ENCODE measurements around the gene LRP6.
"Not testable (repeated sequence)": the region's sequence is repeated elsewhere in the genome, so short reads cannot be mapped to it uniquely, and the experiment has no call there.

The LRP6 gene

GRCh38 chr12:12266389-12266872 is 413 bp downstream of the LRP6 start:
- Histone ChIP-seq H3K9ac (ENCODE audit: low read depth in 1 of 2, low read length in 2 of 2) (peak overlapping the region; percentile 68 to 74), H3K36me3 (ENCODE audit: control insufficient read depth in 1 of 2, insufficient read depth in 2 of 2, low read length in 2 of 2) (no peaks in the 10 kb centered on the region), H3K27ac (ENCODE audit: low read depth, low read length) (peak overlapping the region; percentile 98), H3K9me3 (ENCODE audit: control insufficient read depth in 1 of 2, low read length in 2 of 2) (no peaks in the 10 kb centered on the region), H3K27me3 (ENCODE audit: control insufficient read depth in 1 of 2, insufficient read depth in 2 of 2, low read length in 2 of 2) (no peaks in the 10 kb centered on the region), H3K4me1 (ENCODE audit: control insufficient read depth in 1 of 2, insufficient read depth in 2 of 2, low read length in 2 of 2) (peaks cover 9 to 22% of the 10 kb centered on the region in 2 donors), H3K4me3 (ENCODE audit: low read depth in 1 of 2, low read length in 2 of 2) (peak overlapping the region; percentile 81 to 94)

GRCh38 chr12:12265571-12266388 is 1.1 kb downstream of the LRP6 start:
- Histone ChIP-seq H3K36me3 (ENCODE audit: control insufficient read depth in 1 of 2, insufficient read depth in 2 of 2, low read length in 2 of 2) (no peaks in the 10 kb centered on the region), H3K9me3 (ENCODE audit: control insufficient read depth in 1 of 2, low read length in 2 of 2) (no peaks in the 10 kb centered on the region), H3K4me3 (ENCODE audit: low read depth in 1 of 2, low read length in 2 of 2) (peak overlapping the region; percentile 81 to 94), H3K27ac (ENCODE audit: low read depth, low read length) (no peak overlapping the region), H3K9ac (ENCODE audit: low read depth in 1 of 2, low read length in 2 of 2) (peak overlapping the region; percentile 68 to 74), H3K27me3 (ENCODE audit: control insufficient read depth in 1 of 2, insufficient read depth in 2 of 2, low read length in 2 of 2) (no peaks in the 10 kb centered on the region), H3K4me1 (ENCODE audit: control insufficient read depth in 1 of 2, insufficient read depth in 2 of 2, low read length in 2 of 2) (peaks cover 9 to 22% of the 10 kb centered on the region in 2 donors)

- H3K4me3 ChIP-seq (ENCODE audit: low read depth in 1 of 2, low read length in 2 of 2): peak overlapping the region; percentile 81 to 94
- no peaks in the 10 kb centered on the region for H3K36me3 ChIP-seq (ENCODE audit: control insufficient read depth in 1 of 2, insufficient read depth in 2 of 2, low read length in 2 of 2)
- no peaks in the 10 kb centered on the region for H3K27me3 ChIP-seq (ENCODE audit: control insufficient read depth in 1 of 2, insufficient read depth in 2 of 2, low read length in 2 of 2)
- peaks cover 9 to 22% of the 10 kb centered on the region in 2 donors for H3K4me1 ChIP-seq (ENCODE audit: control insufficient read depth in 1 of 2, insufficient read depth in 2 of 2, low read length in 2 of 2)
- peak overlapping the region in 1 of 2 donors; percentile 68 for H3K9ac ChIP-seq (ENCODE audit: low read depth in 1 of 2, low read length in 2 of 2)
- no peaks in the 10 kb centered on the region for H3K9me3 ChIP-seq (ENCODE audit: control insufficient read depth in 1 of 2, low read length in 2 of 2)
- no peak overlapping the region for H3K27ac ChIP-seq (ENCODE audit: low read depth, low read length)
Measured at GRCh38 chr12:12265035-12265434, 1.8 kb downstream of the LRP6 start.

GRCh38 chr12:12263909-12264308 is 2.9 kb downstream of the LRP6 start:
- Histone ChIP-seq H3K4me3 (ENCODE audit: low read depth in 1 of 2, low read length in 2 of 2) (no peak overlapping the region), H3K27ac (ENCODE audit: low read depth, low read length) (no peak overlapping the region), H3K36me3 (ENCODE audit: control insufficient read depth in 1 of 2, insufficient read depth in 2 of 2, low read length in 2 of 2) (no peaks in the 10 kb centered on the region), H3K27me3 (ENCODE audit: control insufficient read depth in 1 of 2, insufficient read depth in 2 of 2, low read length in 2 of 2) (no peaks in the 10 kb centered on the region), H3K9me3 (ENCODE audit: control insufficient read depth in 1 of 2, low read length in 2 of 2) (no peaks in the 10 kb centered on the region), H3K9ac (ENCODE audit: low read depth in 1 of 2, low read length in 2 of 2) (no peak overlapping the region), H3K4me1 (ENCODE audit: control insufficient read depth in 1 of 2, insufficient read depth in 2 of 2, low read length in 2 of 2) (peaks cover 9 to 22% of the 10 kb centered on the region in 2 donors)

GRCh38 chr12:12256291-12256757 is 10.5 kb downstream of the LRP6 start:
- not testable (repeated sequence) for H3K27ac ChIP-seq (ENCODE audit: low read depth, low read length); H3K27me3 ChIP-seq (ENCODE audit: control insufficient read depth in 1 of 2, insufficient read depth in 2 of 2, low read length in 2 of 2); H3K4me1 ChIP-seq (ENCODE audit: control insufficient read depth in 1 of 2, insufficient read depth in 2 of 2, low read length in 2 of 2); H3K36me3 ChIP-seq (ENCODE audit: control insufficient read depth in 1 of 2, insufficient read depth in 2 of 2, low read length in 2 of 2); H3K4me3 ChIP-seq (ENCODE audit: low read depth in 1 of 2, low read length in 2 of 2); H3K9me3 ChIP-seq (ENCODE audit: control insufficient read depth in 1 of 2, low read length in 2 of 2); H3K9ac ChIP-seq (ENCODE audit: low read depth in 1 of 2, low read length in 2 of 2)

GRCh38 chr12:12254553-12254952 is 12.3 kb downstream of the LRP6 start:
- Histone ChIP-seq H3K27me3 (ENCODE audit: control insufficient read depth in 1 of 2, insufficient read depth in 2 of 2, low read length in 2 of 2) (no peaks in the 10 kb centered on the region), H3K4me1 (ENCODE audit: control insufficient read depth in 1 of 2, insufficient read depth in 2 of 2, low read length in 2 of 2) (no peaks in the 10 kb centered on the region), H3K36me3 (ENCODE audit: control insufficient read depth in 1 of 2, insufficient read depth in 2 of 2, low read length in 2 of 2) (no peaks in the 10 kb centered on the region), H3K9ac (ENCODE audit: low read depth in 1 of 2, low read length in 2 of 2) (no peak overlapping the region), H3K4me3 (ENCODE audit: low read depth in 1 of 2, low read length in 2 of 2) (no peak overlapping the region), H3K27ac (ENCODE audit: low read depth, low read length) (no peak overlapping the region), H3K9me3 (ENCODE audit: control insufficient read depth in 1 of 2, low read length in 2 of 2) (no peaks in the 10 kb centered on the region)

- no peaks in the 10 kb centered on the region for H3K9me3 ChIP-seq (ENCODE audit: control insufficient read depth in 1 of 2, low read length in 2 of 2)
- no peak overlapping the region for H3K27ac ChIP-seq (ENCODE audit: low read depth, low read length)
- no peak overlapping the region for H3K4me3 ChIP-seq (ENCODE audit: low read depth in 1 of 2, low read length in 2 of 2)
- H3K27me3 ChIP-seq (ENCODE audit: control insufficient read depth in 1 of 2, insufficient read depth in 2 of 2, low read length in 2 of 2): no peaks in the 10 kb centered on the region
- H3K36me3 ChIP-seq (ENCODE audit: control insufficient read depth in 1 of 2, insufficient read depth in 2 of 2, low read length in 2 of 2): no peaks in the 10 kb centered on the region
- H3K9ac ChIP-seq (ENCODE audit: low read depth in 1 of 2, low read length in 2 of 2): no peak overlapping the region
- no peaks in the 10 kb centered on the region for H3K4me1 ChIP-seq (ENCODE audit: control insufficient read depth in 1 of 2, insufficient read depth in 2 of 2, low read length in 2 of 2)
Measured at GRCh38 chr12:12249216-12250050, 17.4 kb downstream of the LRP6 start.

GRCh38 chr12:12247584-12247983 is 19.3 kb downstream of the LRP6 start:
- H3K27ac ChIP-seq (ENCODE audit: low read depth, low read length): no peak overlapping the region
- no peaks in the 10 kb centered on the region for H3K27me3 ChIP-seq (ENCODE audit: control insufficient read depth in 1 of 2, insufficient read depth in 2 of 2, low read length in 2 of 2)
- no peak overlapping the region for H3K4me3 ChIP-seq (ENCODE audit: low read depth in 1 of 2, low read length in 2 of 2)
- no peaks in the 10 kb centered on the region for H3K9me3 ChIP-seq (ENCODE audit: control insufficient read depth in 1 of 2, low read length in 2 of 2)
- H3K4me1 ChIP-seq (ENCODE audit: control insufficient read depth in 1 of 2, insufficient read depth in 2 of 2, low read length in 2 of 2): no peaks in the 10 kb centered on the region
- no peak overlapping the region for H3K9ac ChIP-seq (ENCODE audit: low read depth in 1 of 2, low read length in 2 of 2)
- H3K36me3 ChIP-seq (ENCODE audit: control insufficient read depth in 1 of 2, insufficient read depth in 2 of 2, low read length in 2 of 2): peaks cover 0 to 2% of the 10 kb centered on the region in 2 donors

- no peak overlapping the region for H3K4me3 ChIP-seq (ENCODE audit: low read depth in 1 of 2, low read length in 2 of 2)
- no peaks in the 10 kb centered on the region for H3K4me1 ChIP-seq (ENCODE audit: control insufficient read depth in 1 of 2, insufficient read depth in 2 of 2, low read length in 2 of 2)
- H3K36me3 ChIP-seq (ENCODE audit: control insufficient read depth in 1 of 2, insufficient read depth in 2 of 2, low read length in 2 of 2): peaks cover 0 to 2% of the 10 kb centered on the region in 2 donors
- H3K27me3 ChIP-seq (ENCODE audit: control insufficient read depth in 1 of 2, insufficient read depth in 2 of 2, low read length in 2 of 2): no peaks in the 10 kb centered on the region
- no peaks in the 10 kb centered on the region for H3K9me3 ChIP-seq (ENCODE audit: control insufficient read depth in 1 of 2, low read length in 2 of 2)
- H3K9ac ChIP-seq (ENCODE audit: low read depth in 1 of 2, low read length in 2 of 2): no peak overlapping the region
- no peak overlapping the region for H3K27ac ChIP-seq (ENCODE audit: low read depth, low read length)
Measured at GRCh38 chr12:12244341-12244740, 22.5 kb downstream of the LRP6 start.
